Body of pancreas (tissue), 4 donors: ENCODE measurements around the gene LRRN4.

ENCODE experiments used
- CTCF ChIP-seq, 7 experiments: fragments of 450-650 bp in 4 of 7; fragments of 200-600 bp in 3 of 7; sonication (generic) in 3 of 7; IDR thresholded peaks; one replicate each; pipeline ENCODE4 v1.5.1; 2016 to 2019; ENCODE audit warnings: antibody characterized with exemption in 7 of 7
- POLR2A ChIP-seq, 3 donors: fragments of 450-650 bp; IDR thresholded peaks; one replicate each; pipeline ENCODE4 v1.6.1; 2016; ENCODE audit warnings: antibody characterized with exemption in 3 of 3, mild to moderate bottlenecking in 2 of 3

DNA sequence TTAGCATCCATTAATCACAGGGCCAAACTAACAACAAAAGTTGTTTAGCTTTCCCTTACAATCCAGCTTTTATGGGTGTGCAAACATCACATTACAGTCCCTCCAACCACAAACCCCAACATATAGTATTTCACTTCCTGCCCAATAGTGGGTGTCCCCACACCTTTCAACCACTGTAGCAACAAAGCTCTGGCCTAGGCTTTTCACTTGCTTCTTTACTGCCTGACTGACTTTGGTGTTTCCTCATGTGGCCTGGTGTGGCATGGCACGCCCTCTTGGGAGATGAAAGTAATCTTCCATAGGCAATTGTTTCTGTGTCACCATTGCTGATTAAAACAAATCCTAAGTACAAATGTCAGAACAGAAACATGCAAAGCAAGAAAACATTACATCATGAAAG is 57.1 kb downstream of the LRRN4 start:
- TF ChIP-seq CTCF (IDR thresholded peaks at IDR 0.05): no peak
- TF ChIP-seq POLR2A (IDR thresholded peaks at IDR 0.05): no peak
